Measurements from ENCODE around the gene PTPRE. TPM values are rescaled to one million over a fixed set of nuclear protein-coding genes. Genes with fewer than 3 reads are reported as not detected.

The PTPRE gene
- total and polyA plus RNA-seq, 7 donors = 0.48 to 4.5 (median 2.7) TPM

DNA sequence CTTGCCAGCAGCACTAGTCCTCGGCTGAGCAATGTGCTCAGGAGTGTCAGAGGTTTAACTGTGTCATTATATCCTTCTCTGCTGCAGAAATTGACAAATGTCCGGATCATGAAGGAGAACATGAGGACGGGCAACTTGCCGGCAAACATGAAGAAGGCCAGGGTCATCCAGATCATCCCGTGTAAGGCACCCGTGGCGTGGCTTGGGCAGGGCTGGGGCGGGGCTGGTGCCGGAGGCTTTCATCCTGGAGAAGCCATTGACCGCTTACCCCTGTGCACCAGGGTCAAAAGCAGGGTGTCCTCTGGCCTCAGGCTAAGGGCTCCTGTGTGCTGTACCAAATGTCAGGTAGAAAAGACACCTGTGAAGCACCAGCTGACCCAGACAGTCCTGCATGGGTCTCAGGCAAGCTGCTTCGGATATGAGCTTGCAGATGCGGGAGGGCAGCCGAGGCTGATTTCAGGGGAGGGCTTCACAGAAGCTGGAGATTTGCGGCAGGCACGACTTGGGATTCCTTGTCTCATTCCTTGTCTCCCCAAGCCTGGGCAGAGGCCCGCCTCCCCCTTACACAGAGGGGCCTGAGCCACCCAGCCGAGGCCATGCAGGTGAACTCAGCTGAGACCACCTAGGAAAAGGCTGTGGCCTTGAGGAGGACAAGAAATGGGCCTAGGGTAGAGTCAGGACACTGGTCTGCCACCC lies 164.0 kb downstream of the PTPRE start:
- TF ChIP-seq, protein P1, sequence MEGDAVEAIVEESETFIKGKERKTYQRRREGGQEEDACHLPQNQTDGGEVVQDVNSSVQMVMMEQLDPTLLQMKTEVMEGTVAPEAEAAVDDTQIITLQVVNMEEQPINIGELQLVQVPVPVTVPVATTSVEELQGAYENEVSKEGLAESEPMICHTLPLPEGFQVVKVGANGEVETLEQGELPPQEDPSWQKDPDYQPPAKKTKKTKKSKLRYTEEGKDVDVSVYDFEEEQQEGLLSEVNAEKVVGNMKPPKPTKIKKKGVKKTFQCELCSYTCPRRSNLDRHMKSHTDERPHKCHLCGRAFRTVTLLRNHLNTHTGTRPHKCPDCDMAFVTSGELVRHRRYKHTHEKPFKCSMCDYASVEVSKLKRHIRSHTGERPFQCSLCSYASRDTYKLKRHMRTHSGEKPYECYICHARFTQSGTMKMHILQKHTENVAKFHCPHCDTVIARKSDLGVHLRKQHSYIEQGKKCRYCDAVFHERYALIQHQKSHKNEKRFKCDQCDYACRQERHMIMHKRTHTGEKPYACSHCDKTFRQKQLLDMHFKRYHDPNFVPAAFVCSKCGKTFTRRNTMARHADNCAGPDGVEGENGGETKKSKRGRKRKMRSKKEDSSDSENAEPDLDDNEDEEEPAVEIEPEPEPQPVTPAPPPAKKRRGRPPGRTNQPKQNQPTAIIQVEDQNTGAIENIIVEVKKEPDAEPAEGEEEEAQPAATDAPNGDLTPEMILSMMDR (IDR thresholded peaks at IDR 0.05) = no peak
- WGBS, 3 donors = 84 to 87% (median 85%) methylated on average over 17 of the region's 17 CpGs
- ATAC-seq = no peak
- H3K27ac ChIP-seq = no peak overlapping the region
- intact Hi-C loops (cut with DNase I) = loop anchor here in 1 of 2 donors (5.0 kb wide), 1 partner anchor 354 kb away; no protein-coding TSS in a partner anchor
- H3K4me3 ChIP-seq = no peak overlapping the region
- no peaks in the 10 kb centered on the region for H3K27me3 ChIP-seq (ENCODE audit: insufficient read depth in 3 of 3, low read length in 2 of 3)
- H3K4me1 ChIP-seq = peaks cover under 1% of the 10 kb centered on the region
- no peaks in the 10 kb centered on the region for H3K9me3 ChIP-seq
- DNase-seq = no peak
- peaks cover 0 to 13% of the 10 kb centered on the region in 2 donors for H3K36me3 ChIP-seq (ENCODE audit: insufficient read depth in 1 of 2, low read depth in 1 of 2)

DNA sequence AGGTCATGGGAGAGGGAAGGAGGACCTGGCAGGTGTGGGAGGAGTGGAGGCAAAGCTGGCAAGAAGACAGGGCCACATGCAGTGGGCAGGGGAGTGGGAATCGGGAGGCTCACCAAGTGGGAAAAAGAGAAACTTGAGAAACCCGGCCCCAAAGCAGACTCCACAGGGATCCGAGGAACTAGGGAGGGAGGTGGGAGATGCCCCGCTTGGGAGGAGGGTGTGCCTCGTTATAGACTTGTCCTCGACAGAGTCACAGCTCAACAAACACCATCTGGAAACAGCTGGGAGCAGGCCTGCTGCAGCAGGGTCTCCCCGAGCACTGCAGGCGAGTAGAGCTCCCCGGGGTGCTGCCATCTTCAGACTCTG lies 164.5 kb downstream of the PTPRE start:
- Histone ChIP-seq H3K27me3 (ENCODE audit: insufficient read depth in 3 of 3, low read length in 2 of 3) (no peaks in the 10 kb centered on the region), H3K27ac (no peak overlapping the region), H3K9me3 (no peaks in the 10 kb centered on the region), H3K36me3 (ENCODE audit: insufficient read depth in 1 of 2, low read depth in 1 of 2) (peaks cover 0 to 13% of the 10 kb centered on the region in 2 donors), H3K4me1 (no peaks in the 10 kb centered on the region), H3K4me3 (no peak overlapping the region)
- ATAC-seq = no peak
- WGBS, 3 donors = 70 to 73% (median 71%) methylated on average over 9 of the region's 9 CpGs
- no peak for DNase-seq
- TF ChIP-seq, protein P1 (IDR thresholded peaks at IDR 0.05) = no peak
- intact Hi-C loops (cut with DNase I) = loop anchor here in 1 of 2 donors (5.0 kb wide), 1 partner anchor 354 kb away; no protein-coding TSS in a partner anchor

DNA sequence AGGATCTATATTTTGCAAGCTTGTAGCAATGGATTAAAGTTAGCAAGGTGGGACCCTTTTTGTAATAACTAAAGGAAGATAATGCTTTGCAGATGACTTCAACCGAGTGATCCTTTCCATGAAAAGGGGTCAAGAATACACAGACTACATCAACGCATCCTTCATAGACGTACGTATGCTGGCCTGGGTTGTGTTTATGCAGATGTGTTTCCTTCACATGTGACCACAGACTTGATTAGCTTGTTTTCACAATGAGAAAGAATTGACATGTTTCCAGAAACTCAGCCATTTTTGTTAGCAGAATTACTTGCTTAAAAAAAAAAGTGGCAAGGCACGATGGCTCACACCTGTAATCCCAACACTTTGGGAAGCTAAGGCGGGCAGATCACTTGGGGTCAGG lies 165.1 kb downstream of the PTPRE start:
- ATAC-seq (no peak), DNase-seq (no peak)
- TF ChIP-seq, protein P1 (IDR thresholded peaks at IDR 0.05) = no peak
- H3K4me3 ChIP-seq = no peak overlapping the region
- H3K27me3 ChIP-seq (ENCODE audit: insufficient read depth in 3 of 3, low read length in 2 of 3) = no peaks in the 10 kb centered on the region
- no peaks in the 10 kb centered on the region for H3K9me3 ChIP-seq
- intact Hi-C loops (cut with DNase I) = loop anchor here in 1 of 2 donors (5.0 kb wide), 1 partner anchor 355 kb away; no protein-coding TSS in a partner anchor
- 77 to 83% (median 79%) methylated on average over 6 of the region's 6 CpGs for WGBS, 3 donors
- H3K27ac ChIP-seq = no peak overlapping the region
- peaks cover 0 to 13% of the 10 kb centered on the region in 2 donors for H3K36me3 ChIP-seq (ENCODE audit: insufficient read depth in 1 of 2, low read depth in 1 of 2)
- no peaks in the 10 kb centered on the region for H3K4me1 ChIP-seq

DNA sequence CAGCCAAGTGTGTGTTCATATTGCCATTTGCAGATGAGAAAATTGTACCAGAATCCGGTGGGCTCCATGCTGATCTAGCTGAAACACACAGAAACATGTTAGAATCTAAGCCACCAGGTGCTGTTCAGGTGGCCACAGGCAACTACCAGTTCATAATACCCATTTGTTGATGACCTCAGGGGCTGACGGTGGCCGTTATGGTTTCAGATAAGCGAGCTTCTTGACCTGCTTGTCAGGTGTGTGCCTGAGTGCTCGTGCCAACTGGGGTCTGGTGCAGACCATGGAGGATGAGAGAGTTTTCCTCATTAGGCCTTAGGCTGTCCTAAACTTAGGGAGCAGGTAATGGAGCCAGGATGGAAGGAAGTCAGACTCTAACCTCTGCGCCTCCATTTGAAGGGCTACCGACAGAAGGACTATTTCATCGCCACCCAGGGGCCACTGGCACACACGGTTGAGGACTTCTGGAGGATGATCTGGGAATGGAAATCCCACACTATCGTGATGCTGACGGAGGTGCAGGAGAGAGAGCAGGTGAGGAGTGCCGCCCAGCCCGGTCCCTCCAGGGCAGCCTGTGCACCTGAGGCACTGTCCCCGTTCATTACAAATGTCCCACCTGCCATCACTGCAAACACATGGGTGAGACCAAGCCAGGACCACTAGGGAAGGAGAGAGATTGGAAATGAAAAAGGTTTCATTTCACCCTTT lies 166.2 kb downstream of the PTPRE start:
- H3K9me3 ChIP-seq = no peaks in the 10 kb centered on the region
- DNase-seq (no peak), ATAC-seq (no peak)
- peaks cover 0 to 13% of the 10 kb centered on the region in 2 donors for H3K36me3 ChIP-seq (ENCODE audit: insufficient read depth in 1 of 2, low read depth in 1 of 2)
- intact Hi-C loops (cut with DNase I) = loop anchor here in 1 of 2 donors (5.0 kb wide), 1 partner anchor 356 kb away; no protein-coding TSS in a partner anchor
- no peaks in the 10 kb centered on the region for H3K4me1 ChIP-seq
- no peak overlapping the region for H3K4me3 ChIP-seq
- no peaks in the 10 kb centered on the region for H3K27me3 ChIP-seq (ENCODE audit: insufficient read depth in 3 of 3, low read length in 2 of 3)
- no peak overlapping the region for H3K27ac ChIP-seq
- TF ChIP-seq, protein P1 (IDR thresholded peaks at IDR 0.05) = no peak
- 89 to 92% (median 90%) methylated on average over 14 of the region's 14 CpGs for WGBS, 3 donors
